ENCODE data around the gene ABL2. TPM values are rescaled to one million over a fixed set of nuclear protein-coding genes. Genes with fewer than 3 reads are reported as not detected.

The ABL2 gene
- total RNA-seq, 2 experiments from 2014 or later, result 8.1 TPM

- H3K36me3 Mint-ChIP-seq (ENCODE audit: low read depth), result peaks cover 10% of the 10 kb centered on the region
- H3K27ac Mint-ChIP-seq, result no peak overlapping the region
- H3K27me3 Mint-ChIP-seq (ENCODE audit: low read depth), result no peaks in the 10 kb centered on the region
- H3K4me3 Mint-ChIP-seq, result no peak overlapping the region
- intact Hi-C loops (cut with micrococcal nuclease), result no loop called here
- no peak for DNase-seq
- H3K9me3 Mint-ChIP-seq, result no peaks in the 10 kb centered on the region
- H3K4me1 Mint-ChIP-seq (ENCODE audit: low read depth), result no peaks in the 10 kb centered on the region
- CTCF ChIA-PET, result interaction anchor here (1.1 to 1.2 kb wide), 2 partner anchors 21 to 270 kb away, joined by 3 read pairs; no protein-coding TSS in a partner anchor
Observed at GRCh38 chr1:179099891-179100290, 129.6 kb downstream of the ABL2 start.

- Mint-ChIP-seq H3K4me3 (no peak overlapping the region), H3K9me3 (no peaks in the 10 kb centered on the region), H3K27ac (no peak overlapping the region), H3K4me1 (ENCODE audit: low read depth) (no peaks in the 10 kb centered on the region), H3K36me3 (ENCODE audit: low read depth) (peaks cover 25% of the 10 kb centered on the region), H3K27me3 (ENCODE audit: low read depth) (no peaks in the 10 kb centered on the region)
- no peak for DNase-seq
- CTCF ChIA-PET, result no interaction called here
- intact Hi-C loops (cut with micrococcal nuclease), result no loop called here
Observed at GRCh38 chr1:179095924-179096323, 133.6 kb downstream of the ABL2 start.

GRCh38 chr1:179095377-179095776 is 134.1 kb downstream of the ABL2 start:
- no peak for DNase-seq
- H3K4me1 Mint-ChIP-seq (ENCODE audit: low read depth), result no peaks in the 10 kb centered on the region
- CTCF ChIA-PET, result no interaction called here
- no peak overlapping the region for H3K4me3 Mint-ChIP-seq
- H3K27ac Mint-ChIP-seq, result no peak overlapping the region
- no peaks in the 10 kb centered on the region for H3K9me3 Mint-ChIP-seq
- H3K36me3 Mint-ChIP-seq (ENCODE audit: low read depth), result peaks cover 25% of the 10 kb centered on the region
- intact Hi-C loops (cut with micrococcal nuclease), result no loop called here
- H3K27me3 Mint-ChIP-seq (ENCODE audit: low read depth), result no peaks in the 10 kb centered on the region

GRCh38 chr1:179094818-179095217 is 134.7 kb downstream of the ABL2 start:
- CTCF ChIA-PET, result no interaction called here
- Mint-ChIP-seq H3K27ac (no peak overlapping the region), H3K4me3 (no peak overlapping the region), H3K36me3 (ENCODE audit: low read depth) (peaks cover 25% of the 10 kb centered on the region), H3K27me3 (ENCODE audit: low read depth) (no peaks in the 10 kb centered on the region), H3K4me1 (ENCODE audit: low read depth) (no peaks in the 10 kb centered on the region), H3K9me3 (no peaks in the 10 kb centered on the region)
- intact Hi-C loops (cut with micrococcal nuclease), result no loop called here
- DNase-seq, result no peak

- Mint-ChIP-seq H3K27me3 (ENCODE audit: low read depth) (no peaks in the 10 kb centered on the region), H3K36me3 (ENCODE audit: low read depth) (peaks cover 28% of the 10 kb centered on the region), H3K9me3 (no peaks in the 10 kb centered on the region), H3K27ac (peak overlapping the region; percentile 44), H3K4me3 (no peak overlapping the region), H3K4me1 (ENCODE audit: low read depth) (no peaks in the 10 kb centered on the region)
- CTCF ChIA-PET, result interaction anchor here (0.5 kb wide), 1 partner anchor 18 kb away, joined by 4 read pairs; no protein-coding TSS in a partner anchor
- intact Hi-C loops (cut with micrococcal nuclease), result no loop called here
- DNase-seq, result no peak
Observed at GRCh38 chr1:179092896-179093461, 136.5 kb downstream of the ABL2 start.

- Mint-ChIP-seq H3K27ac (no peak overlapping the region), H3K4me1 (ENCODE audit: low read depth) (no peaks in the 10 kb centered on the region), H3K9me3 (no peaks in the 10 kb centered on the region), H3K36me3 (ENCODE audit: low read depth) (peaks cover 29% of the 10 kb centered on the region), H3K4me3 (no peak overlapping the region), H3K27me3 (ENCODE audit: low read depth) (no peaks in the 10 kb centered on the region)
- no peak for DNase-seq
- intact Hi-C loops (cut with micrococcal nuclease), result no loop called here
- CTCF ChIA-PET, result no interaction called here
Observed at GRCh38 chr1:179091691-179092165, 137.7 kb downstream of the ABL2 start.

- Mint-ChIP-seq H3K9me3 (no peaks in the 10 kb centered on the region), H3K4me3 (no peak overlapping the region), H3K27me3 (ENCODE audit: low read depth) (no peaks in the 10 kb centered on the region), H3K36me3 (ENCODE audit: low read depth) (peaks cover 29% of the 10 kb centered on the region), H3K27ac (no peak overlapping the region), H3K4me1 (ENCODE audit: low read depth) (peaks cover 2% of the 10 kb centered on the region)
- no peak for DNase-seq
- intact Hi-C loops (cut with micrococcal nuclease), result no loop called here
- CTCF ChIA-PET, result no interaction called here
Observed at GRCh38 chr1:179090923-179091322, 138.6 kb downstream of the ABL2 start.

GRCh38 chr1:179090522-179090921 is 139.0 kb downstream of the ABL2 start:
- CTCF ChIA-PET, result no interaction called here
- Mint-ChIP-seq H3K4me3 (no peak overlapping the region), H3K36me3 (ENCODE audit: low read depth) (peaks cover 26% of the 10 kb centered on the region), H3K9me3 (no peaks in the 10 kb centered on the region), H3K4me1 (ENCODE audit: low read depth) (peaks cover 3% of the 10 kb centered on the region), H3K27me3 (ENCODE audit: low read depth) (no peaks in the 10 kb centered on the region), H3K27ac (no peak overlapping the region)
- DNase-seq, result no peak
- intact Hi-C loops (cut with micrococcal nuclease), result no loop called here

GRCh38 chr1:179089827-179090482 is 139.5 kb downstream of the ABL2 start:
- peaks cover 25% of the 10 kb centered on the region for H3K36me3 Mint-ChIP-seq (ENCODE audit: low read depth)
- CTCF ChIA-PET, result no interaction called here

GRCh38 chr1:179087665-179088064 is 141.8 kb downstream of the ABL2 start:
- Mint-ChIP-seq H3K4me1 (ENCODE audit: low read depth) (peaks cover 16% of the 10 kb centered on the region), H3K27me3 (ENCODE audit: low read depth) (no peaks in the 10 kb centered on the region), H3K36me3 (ENCODE audit: low read depth) (peaks cover 15% of the 10 kb centered on the region), H3K9me3 (no peaks in the 10 kb centered on the region), H3K27ac (no peak overlapping the region), H3K4me3 (no peak overlapping the region)
- intact Hi-C loops (cut with micrococcal nuclease), result loop anchor here (10.0 kb wide), 1 partner anchor 1547 kb away; the partner anchor contains the start of gene XPR1
- DNase-seq, result no peak
- CTCF ChIA-PET, result no interaction called here

More at GRCh38 chr1:179089827-179090482, 139.5 kb downstream of the ABL2 start:
- no peaks in the 10 kb centered on the region for H3K27me3 Mint-ChIP-seq (ENCODE audit: low read depth)
- H3K27ac Mint-ChIP-seq, result no peak overlapping the region
- H3K4me1 Mint-ChIP-seq (ENCODE audit: low read depth), result peaks cover 4% of the 10 kb centered on the region
- no peak overlapping the region for H3K4me3 Mint-ChIP-seq
- intact Hi-C loops (cut with micrococcal nuclease), result loop anchor here (10.0 kb wide), 1 partner anchor 1545 kb away; the partner anchor contains the start of gene XPR1
- H3K9me3 Mint-ChIP-seq, result no peaks in the 10 kb centered on the region
- DNase-seq, result no peak

GRCh38 chr1:179083533-179083932 is 145.9 kb downstream of the ABL2 start:
- intact Hi-C loops (cut with micrococcal nuclease), result loop anchor here (2.0 to 10.0 kb wide), 5 partner anchors 134 to 1551 kb away; partner anchors contain the start of gene XPR1
- Mint-ChIP-seq H3K36me3 (ENCODE audit: low read depth) (peaks cover 11% of the 10 kb centered on the region), H3K27me3 (ENCODE audit: low read depth) (no peaks in the 10 kb centered on the region), H3K4me1 (ENCODE audit: low read depth) (peaks cover 30% of the 10 kb centered on the region), H3K27ac (peak overlapping the region; percentile 31), H3K9me3 (no peaks in the 10 kb centered on the region), H3K4me3 (peak overlapping the region; percentile 98)
- CTCF ChIA-PET, result interaction anchor here (1.4 to 6.2 kb wide), 2 partner anchors 119 to 286 kb away, joined by 3 to 65 read pairs; no protein-coding TSS in a partner anchor
- no peak for DNase-seq

GRCh38 chr1:179082999-179083335 is 146.5 kb downstream of the ABL2 start:
- Mint-ChIP-seq H3K27ac (peak overlapping the region; percentile 92), H3K4me3 (peak overlapping the region; percentile 98), H3K9me3 (no peaks in the 10 kb centered on the region), H3K36me3 (ENCODE audit: low read depth) (peaks cover 11% of the 10 kb centered on the region), H3K27me3 (ENCODE audit: low read depth) (no peaks in the 10 kb centered on the region), H3K4me1 (ENCODE audit: low read depth) (peaks cover 30% of the 10 kb centered on the region)
- CTCF ChIA-PET, result interaction anchor here (0.5 to 6.2 kb wide), 4 partner anchors 18 to 552 kb away, joined by 3 to 65 read pairs (median 3); no protein-coding TSS in a partner anchor
- intact Hi-C loops (cut with micrococcal nuclease), result loop anchor here (2.0 to 10.0 kb wide), 5 partner anchors 134 to 1552 kb away; partner anchors contain the start of gene XPR1
- peak; percentile 59 for DNase-seq
